ENCODE data around the gene FOXO3.

DNA sequence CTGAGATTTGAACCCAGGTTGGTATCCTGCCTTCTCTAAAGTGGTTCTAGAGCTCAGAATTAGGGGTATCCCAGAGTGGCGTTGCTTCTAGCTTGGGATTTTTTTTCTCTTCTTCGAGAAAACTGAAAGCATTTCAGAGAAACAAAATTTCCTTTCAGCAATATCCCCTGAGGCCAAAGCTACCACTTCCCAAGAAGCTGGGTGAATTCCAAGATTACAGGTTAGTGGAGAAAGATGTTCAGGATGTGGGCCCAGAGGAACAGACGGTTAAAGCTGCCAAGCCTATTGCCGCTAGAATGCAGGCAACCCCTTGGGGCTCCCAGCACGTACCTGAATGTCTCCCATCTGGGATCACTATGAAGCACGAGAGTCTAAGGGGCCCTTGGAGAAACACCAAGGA lies 134.1 kb downstream of the FOXO3 start:
- TF ChIP-seq, protein P1, sequence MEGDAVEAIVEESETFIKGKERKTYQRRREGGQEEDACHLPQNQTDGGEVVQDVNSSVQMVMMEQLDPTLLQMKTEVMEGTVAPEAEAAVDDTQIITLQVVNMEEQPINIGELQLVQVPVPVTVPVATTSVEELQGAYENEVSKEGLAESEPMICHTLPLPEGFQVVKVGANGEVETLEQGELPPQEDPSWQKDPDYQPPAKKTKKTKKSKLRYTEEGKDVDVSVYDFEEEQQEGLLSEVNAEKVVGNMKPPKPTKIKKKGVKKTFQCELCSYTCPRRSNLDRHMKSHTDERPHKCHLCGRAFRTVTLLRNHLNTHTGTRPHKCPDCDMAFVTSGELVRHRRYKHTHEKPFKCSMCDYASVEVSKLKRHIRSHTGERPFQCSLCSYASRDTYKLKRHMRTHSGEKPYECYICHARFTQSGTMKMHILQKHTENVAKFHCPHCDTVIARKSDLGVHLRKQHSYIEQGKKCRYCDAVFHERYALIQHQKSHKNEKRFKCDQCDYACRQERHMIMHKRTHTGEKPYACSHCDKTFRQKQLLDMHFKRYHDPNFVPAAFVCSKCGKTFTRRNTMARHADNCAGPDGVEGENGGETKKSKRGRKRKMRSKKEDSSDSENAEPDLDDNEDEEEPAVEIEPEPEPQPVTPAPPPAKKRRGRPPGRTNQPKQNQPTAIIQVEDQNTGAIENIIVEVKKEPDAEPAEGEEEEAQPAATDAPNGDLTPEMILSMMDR (IDR thresholded peaks at IDR 0.05; ENCODE audit: insufficient read depth, low read depth, low read length), result no peak
- TF ChIP-seq EZH2 (IDR thresholded peaks at IDR 0.05; ENCODE audit: insufficient read depth, low read length), result no peak
